Stomach smooth muscle (tissue), 2 donors: ENCODE data around the gene ZFP3.

Source experiments
- H3K27ac ChIP-seq: one replicate; pipeline ENCODE4 v1.7.0; 2013; ENCODE audit warnings: mild to moderate bottlenecking, low read length, inconsistent platforms
- H3K27me3 ChIP-seq, 2 donors: one replicate each; pipeline ENCODE4 v1.7.0; 2013; ENCODE audit warnings: low read length in 2 of 2; ENCODE audit not compliant: insufficient read depth in 2 of 2, control insufficient read depth in 1 of 2
- H3K36me3 ChIP-seq, 2 donors: one replicate each; pipeline ENCODE4 v1.7.0; 2013; ENCODE audit warnings: low read length in 2 of 2; ENCODE audit not compliant: control insufficient read depth in 2 of 2, insufficient read depth in 2 of 2
- H3K4me1 ChIP-seq: one replicate; pipeline ENCODE4 v1.7.0; 2013; ENCODE audit warnings: low read length; ENCODE audit not compliant: control insufficient read depth, insufficient read depth
- H3K4me3 ChIP-seq, 2 donors: one replicate each; pipeline ENCODE4 v1.7.0; 2013; ENCODE audit warnings: low read length in 2 of 2
- H3K9ac ChIP-seq, 2 donors: one replicate each; pipeline ENCODE4 v1.7.0; 2013; ENCODE audit warnings: low read length in 2 of 2, mild to moderate bottlenecking in 1 of 2
- H3K9me3 ChIP-seq, 2 donors: one replicate each; pipeline ENCODE4 v1.7.0; 2013; ENCODE audit warnings: low read length in 2 of 2; ENCODE audit not compliant: control insufficient read depth in 2 of 2
- donor health status: healthy.
- donor health status: Pancreatic carcinoma.

The ZFP3 gene

DNA sequence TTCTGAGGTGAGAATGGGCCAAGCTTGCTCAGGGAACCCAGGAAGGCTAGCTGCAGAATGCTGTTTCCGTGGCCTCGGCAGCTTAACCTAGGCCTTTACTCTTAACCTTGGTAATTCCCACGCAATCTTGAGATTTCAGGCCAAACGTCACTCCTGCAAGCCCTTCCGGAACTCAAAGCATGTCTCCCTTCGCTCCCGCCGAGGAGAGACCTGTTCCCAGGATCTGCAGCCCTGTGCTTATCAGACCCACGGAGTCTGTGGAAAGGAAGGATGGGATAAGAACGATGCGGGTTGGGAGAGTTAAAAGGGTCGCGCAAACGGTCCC is 524 bp upstream of the ZFP3 start:
- H3K4me3 ChIP-seq, result peak overlapping the region; percentile 92 to 95

DNA sequence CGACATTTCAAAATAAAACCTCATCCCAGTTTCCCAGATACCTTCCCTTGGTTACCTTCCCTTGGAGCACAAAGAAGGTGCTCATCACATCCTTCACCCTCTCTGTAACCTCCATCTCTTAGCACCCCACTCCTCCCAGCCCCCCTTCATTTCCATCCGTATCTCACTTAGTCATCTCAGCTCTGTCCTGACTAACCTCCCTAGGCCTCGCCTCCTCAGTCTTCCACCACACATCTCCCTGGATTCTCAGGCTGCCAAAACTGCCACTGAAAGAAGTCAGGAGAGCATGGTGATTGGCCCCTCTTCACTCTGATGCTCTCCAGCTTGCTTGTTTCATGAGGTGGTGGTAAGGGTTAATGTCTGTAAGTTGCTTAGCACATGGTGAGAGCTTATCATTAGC is 2.3 kb downstream of the ZFP3 start:
- Histone ChIP-seq H3K27me3 (no peaks in the 10 kb centered on the region), H3K9ac (no peak overlapping the region), H3K36me3 (peaks cover 0 to 2% of the 10 kb centered on the region in 2 donors), H3K9me3 (peaks cover 1 to 5% of the 10 kb centered on the region in 2 donors), H3K4me3 (no peak overlapping the region), H3K4me1 (peaks cover 17% of the 10 kb centered on the region), H3K27ac (no peak overlapping the region)

More for the DNA sequence above, 524 bp upstream of the ZFP3 start:
- Histone ChIP-seq H3K9ac (peak overlapping the region; percentile 88 to 94), H3K4me1 (peaks cover 17% of the 10 kb centered on the region), H3K27me3 (no peaks in the 10 kb centered on the region), H3K36me3 (no peaks in the 10 kb centered on the region), H3K9me3 (no peaks in the 10 kb centered on the region), H3K27ac (peak overlapping the region; percentile 80)

DNA sequence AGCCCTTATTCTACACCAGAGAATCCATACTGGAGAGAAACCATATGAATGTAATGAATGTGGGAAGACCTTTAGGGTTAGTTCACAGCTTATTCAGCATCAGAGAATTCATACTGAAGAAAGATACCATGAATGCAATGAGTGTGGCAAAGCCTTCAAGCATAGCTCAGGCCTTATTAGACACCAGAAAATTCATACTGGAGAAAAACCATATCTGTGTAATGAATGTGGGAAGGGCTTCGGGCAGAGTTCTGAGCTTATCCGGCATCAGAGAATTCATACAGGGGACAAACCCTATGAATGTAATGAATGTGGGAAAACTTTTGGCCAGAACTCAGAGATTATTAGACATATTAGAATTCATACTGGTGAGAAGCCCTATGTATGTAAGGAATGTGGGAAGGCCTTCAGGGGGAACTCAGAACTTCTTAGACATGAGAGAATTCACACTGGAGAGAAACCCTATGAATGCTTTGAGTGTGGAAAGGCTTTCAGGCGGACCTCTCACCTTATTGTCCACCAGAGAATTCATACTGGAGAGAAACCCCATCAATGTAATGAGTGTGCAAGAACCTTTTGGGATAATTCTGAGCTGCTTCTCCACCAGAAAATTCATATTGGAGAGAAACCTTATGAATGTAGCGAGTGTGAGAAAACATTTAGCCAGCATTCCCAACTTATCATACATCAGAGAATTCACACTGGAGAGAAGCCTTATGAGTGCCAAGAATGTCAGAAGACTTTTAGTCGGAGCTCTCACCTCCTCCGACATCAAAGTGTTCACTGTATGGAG is 14.1 kb downstream of the ZFP3 start:
- no peaks in the 10 kb centered on the region for H3K27me3 ChIP-seq
- H3K4me1 ChIP-seq, result peaks cover 3% of the 10 kb centered on the region
- peak overlapping the region in 1 of 2 donors; percentile 21 for H3K4me3 ChIP-seq
- H3K9me3 ChIP-seq, result peaks cover 53 to 82% of the 10 kb centered on the region in 2 donors
- H3K36me3 ChIP-seq, result peaks cover 44 to 48% of the 10 kb centered on the region in 2 donors
- H3K9ac ChIP-seq, result no peak overlapping the region
- H3K27ac ChIP-seq, result no peak overlapping the region

DNA sequence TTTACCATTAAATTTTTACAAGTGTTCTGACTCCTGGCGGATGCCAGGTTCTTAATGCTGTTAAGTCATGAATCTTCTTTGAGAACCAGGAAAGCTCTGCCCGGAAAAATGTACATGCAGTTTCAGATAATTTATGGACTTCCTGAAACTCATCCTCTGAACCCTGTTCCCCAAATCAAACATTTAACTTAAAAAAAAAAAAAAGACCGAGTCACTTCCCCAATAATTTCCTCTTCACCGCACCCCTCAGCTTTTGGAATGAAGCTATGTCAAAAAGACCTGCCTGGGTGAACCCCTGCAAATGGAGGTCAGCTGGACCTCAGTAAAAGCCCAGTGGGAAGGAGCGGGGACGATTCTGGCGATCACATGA is 18.4 kb downstream of the ZFP3 start:
- peak overlapping the region in 1 of 2 donors; percentile 68 for H3K9ac ChIP-seq

DNA sequence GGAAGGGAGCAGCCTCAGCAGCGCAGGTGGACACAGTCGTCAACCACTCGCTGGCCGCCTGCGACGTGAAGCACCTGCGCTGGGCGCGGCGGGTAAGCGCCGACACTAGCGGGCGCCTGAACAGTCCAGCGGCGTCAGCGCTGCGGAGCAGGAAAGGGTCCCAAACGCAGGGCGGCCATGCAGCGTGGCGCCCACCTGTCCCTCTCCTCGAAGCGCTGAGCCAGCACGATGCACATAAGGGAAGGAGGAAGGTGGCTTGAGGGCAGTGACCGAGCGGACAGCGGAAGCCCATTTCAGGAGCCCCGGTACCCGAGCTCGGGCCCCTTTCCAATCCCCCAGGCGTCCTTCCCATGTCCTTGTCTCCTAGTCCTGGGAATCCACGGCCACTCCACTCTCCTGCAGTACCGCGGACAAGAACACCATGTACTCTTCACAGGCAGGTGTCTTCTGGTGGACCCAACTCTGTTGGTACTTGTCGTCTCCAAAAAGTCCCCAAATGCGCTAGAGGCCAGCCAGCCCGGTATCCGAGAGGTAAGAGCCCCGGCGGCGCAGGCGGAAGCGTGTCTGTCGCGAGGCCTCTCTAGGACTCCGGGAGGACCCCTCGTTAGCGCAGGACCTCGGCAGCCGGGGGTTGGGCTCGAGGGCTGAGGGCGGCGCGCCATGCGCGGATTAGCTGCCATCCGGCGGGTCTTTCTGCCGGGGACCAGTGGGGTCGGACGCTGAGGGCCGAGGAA is 19.0 kb downstream of the ZFP3 start:
- no peaks in the 10 kb centered on the region for H3K27me3 ChIP-seq
- H3K9ac ChIP-seq, result peak overlapping the region; percentile 68 to 76
- peaks cover 3% of the 10 kb centered on the region for H3K4me1 ChIP-seq
- peaks cover 26 to 38% of the 10 kb centered on the region in 2 donors for H3K9me3 ChIP-seq
- peak overlapping the region; percentile 55 for H3K27ac ChIP-seq
- H3K36me3 ChIP-seq, result peaks cover 7 to 9% of the 10 kb centered on the region in 2 donors
- H3K4me3 ChIP-seq, result peak overlapping the region; percentile 80 to 85

More for the DNA sequence above, 18.4 kb downstream of the ZFP3 start:
- peaks cover 12 to 15% of the 10 kb centered on the region in 2 donors for H3K36me3 ChIP-seq
- peak overlapping the region; percentile 55 for H3K27ac ChIP-seq
- peak overlapping the region; percentile 80 to 85 for H3K4me3 ChIP-seq
- H3K4me1 ChIP-seq, result peaks cover 3% of the 10 kb centered on the region
- H3K9me3 ChIP-seq, result peaks cover 32 to 44% of the 10 kb centered on the region in 2 donors
- no peaks in the 10 kb centered on the region for H3K27me3 ChIP-seq

DNA sequence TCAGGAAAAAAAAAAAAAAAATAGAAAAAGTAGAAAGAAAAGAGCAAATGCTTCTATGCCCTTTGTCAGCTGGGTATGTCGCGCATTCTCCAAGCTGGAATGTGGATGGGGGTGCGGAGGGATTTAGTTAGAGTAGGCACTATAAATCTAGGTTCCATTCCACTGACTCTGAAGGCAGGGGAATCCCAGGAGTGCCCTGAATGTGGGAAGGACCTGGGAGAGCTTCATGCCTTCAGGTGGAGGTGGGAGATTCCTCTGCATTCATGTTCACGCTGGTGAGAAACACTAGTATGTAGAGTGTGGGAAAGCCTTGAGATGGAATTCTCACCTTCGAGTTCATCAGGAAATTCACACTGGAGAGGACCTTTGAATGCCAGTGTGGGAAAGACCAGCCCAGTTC is 21.0 kb downstream of the ZFP3 start:
- no peak overlapping the region for H3K9ac ChIP-seq
- H3K36me3 ChIP-seq, result peaks cover 0 to 4% of the 10 kb centered on the region in 2 donors
- no peaks in the 10 kb centered on the region for H3K27me3 ChIP-seq
- peaks cover 3% of the 10 kb centered on the region for H3K4me1 ChIP-seq
- no peak overlapping the region for H3K27ac ChIP-seq
- no peak overlapping the region for H3K4me3 ChIP-seq
- peaks cover 9 to 18% of the 10 kb centered on the region in 2 donors for H3K9me3 ChIP-seq

DNA sequence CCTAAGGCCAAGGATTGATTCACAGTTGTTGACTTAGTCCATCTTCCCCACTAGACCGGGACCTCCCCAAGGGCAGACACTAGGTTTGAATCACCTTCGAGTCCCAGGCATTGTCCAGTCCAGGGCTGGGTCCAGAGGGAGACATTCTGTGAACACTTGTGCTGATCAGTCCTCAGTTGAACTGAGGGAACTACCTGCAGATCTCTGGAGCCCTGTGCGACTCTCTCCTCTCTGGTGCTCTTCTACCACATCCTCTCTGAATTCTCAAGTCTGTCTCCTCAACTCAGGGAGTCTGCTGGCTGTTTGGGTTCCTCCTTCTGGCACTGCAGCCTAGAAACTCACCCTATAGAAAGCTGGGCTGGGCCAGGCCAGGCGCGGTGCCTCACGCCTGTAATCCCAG is 22.6 kb downstream of the ZFP3 start:
- peaks cover 0 to 5% of the 10 kb centered on the region in 2 donors for H3K36me3 ChIP-seq
- no peaks in the 10 kb centered on the region for H3K27me3 ChIP-seq
- no peak overlapping the region for H3K9ac ChIP-seq
- peaks cover 3% of the 10 kb centered on the region for H3K4me1 ChIP-seq
- no peak overlapping the region for H3K4me3 ChIP-seq
- peaks cover under 1 to 5% of the 10 kb centered on the region in 2 donors for H3K9me3 ChIP-seq
- H3K27ac ChIP-seq, result no peak overlapping the region

DNA sequence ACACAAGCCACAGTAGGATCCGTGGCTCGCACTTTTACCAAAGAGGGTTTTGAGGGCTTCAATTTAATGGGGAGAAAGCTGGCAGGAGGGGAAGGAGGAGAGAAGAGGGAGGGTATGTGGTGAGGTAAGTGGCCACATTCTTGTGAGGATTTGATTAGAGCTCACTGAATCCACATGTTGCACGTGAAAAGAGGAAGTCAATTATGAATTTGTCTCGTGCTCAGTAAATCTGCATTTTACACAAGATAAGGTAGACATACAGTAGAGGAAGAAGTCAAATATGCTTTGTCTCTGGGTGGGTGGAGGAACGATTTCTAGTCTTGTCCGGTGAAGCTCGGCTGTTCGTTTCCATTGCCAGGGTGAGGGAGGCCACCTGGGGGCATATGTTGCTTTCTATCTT is 32.5 kb downstream of the ZFP3 start:
- Histone ChIP-seq H3K9me3 (no peaks in the 10 kb centered on the region), H3K36me3 (peaks cover 12 to 24% of the 10 kb centered on the region in 2 donors), H3K9ac (peak overlapping the region; percentile 76 to 82), H3K27me3 (peaks cover 6% of the 10 kb centered on the region in 2 donors), H3K27ac (no peak overlapping the region), H3K4me1 (peaks cover 10% of the 10 kb centered on the region), H3K4me3 (peak overlapping the region; percentile 95 to 96)

DNA sequence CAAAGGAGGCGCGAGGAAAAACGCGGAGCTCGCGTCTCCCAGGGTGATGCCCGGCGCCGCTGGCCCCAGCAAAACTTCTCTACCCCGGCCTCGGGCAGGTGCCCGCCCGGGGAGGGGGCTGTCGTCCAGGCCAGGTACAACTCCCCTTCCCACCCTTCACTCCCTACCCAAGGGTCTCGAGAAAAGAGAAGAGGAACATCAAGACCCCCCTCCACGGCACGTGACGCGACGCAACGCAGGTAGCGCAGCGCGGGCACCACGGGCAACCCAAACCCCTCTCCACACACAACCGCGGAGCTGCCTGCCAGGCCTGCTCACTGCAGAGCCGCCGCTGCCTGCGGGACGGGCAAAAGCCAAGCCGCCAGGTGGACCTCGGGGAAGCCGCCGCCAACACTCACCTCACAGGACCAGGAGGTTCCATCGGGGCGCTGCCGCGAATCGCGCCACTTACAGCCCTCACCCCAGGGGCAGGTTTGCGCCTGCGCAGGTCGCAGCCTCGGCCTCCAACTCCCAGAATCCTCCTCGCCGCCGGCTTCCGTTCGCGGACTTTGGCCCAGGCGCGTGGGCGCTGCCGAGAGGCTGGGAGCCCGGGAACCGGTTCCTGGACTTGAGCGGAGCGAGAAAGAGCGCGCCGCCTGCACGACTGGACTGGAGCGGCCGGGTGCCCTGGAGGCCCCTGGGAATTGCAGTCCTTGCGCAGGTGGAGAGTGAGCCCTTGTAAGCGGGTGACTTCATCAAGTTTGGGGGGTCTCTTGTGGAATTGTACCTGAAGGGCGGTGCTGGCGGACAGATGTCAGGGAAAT is 33.3 kb downstream of the ZFP3 start, which contains the start of gene ZNF232:
Gene ZNF232 (minus strand): TSS at position 477 of the 803 bp plus-strand sequence. CDS start 56 bp downstream, at position 421.
- no peaks in the 10 kb centered on the region for H3K9me3 ChIP-seq
- peak within 1 kb of the TSS; percentile 95 to 96 for H3K4me3 ChIP-seq
- H3K36me3 ChIP-seq, result peaks cover 9 to 18% of the 10 kb centered on the region in 2 donors
- H3K9ac ChIP-seq, result peak within 1 kb of the TSS; percentile 76 to 87
- peaks cover 11% of the 10 kb centered on the region for H3K4me1 ChIP-seq
- H3K27me3 ChIP-seq, result peaks cover 11% of the 10 kb centered on the region in 2 donors
- H3K27ac ChIP-seq, result peak within 1 kb of the TSS; percentile 74
